H7 (cell line): ENCODE data around the gene GALNTL6. TPM values are rescaled to one million over a fixed set of nuclear protein-coding genes. Genes with fewer than 3 reads are reported as not detected.
"Not testable (repeated sequence)": the region's sequence is repeated elsewhere in the genome, so short reads cannot be mapped to it uniquely, and the experiment has no call there.

ENCODE experiments used
- DNase-seq: peaks from one replicate; pipeline ENCODE4 v3.0.0; 2012
- H3K27me3 ChIP-seq: 2 replicates; pipeline ENCODE4 v1.6.0; 2011; ENCODE audit warnings: mild to moderate bottlenecking, low read length; ENCODE audit not compliant: control insufficient read depth, insufficient read depth
- H3K36me3 ChIP-seq: replicated peaks from 2 replicates; pipeline ENCODE4 v1.5.1; 2011; ENCODE audit warnings: low read length; ENCODE audit not compliant: control insufficient read depth, insufficient read depth
- H3K4me3 ChIP-seq: 2 replicates; pipeline ENCODE4 v1.5.1; 2011; ENCODE audit warnings: low read depth, mild to moderate bottlenecking, control low read depth, low read length, moderate library complexity; ENCODE audit not compliant: insufficient read depth
- total RNA-seq: library from RNA; depleted of rRNA; stranded (reverse); fragments of >200 nt; shearing (Covaris generic); gene quantifications from 2 replicates; pipeline ENCODE4 v1.2.3, GENCODE V29; 2014

GALNTL6 gene
- total RNA-seq, 1 experiment from 2014 or later, result 0.24 TPM

GRCh38 chr4:172727631-172728030 lies 914.4 kb downstream of the GALNTL6 start:
- DNase-seq, result no peak
- no peaks in the 10 kb centered on the region; the same call in 1 of the 2 replicates for H3K27me3 ChIP-seq
- H3K36me3 ChIP-seq, result no peaks in the 10 kb centered on the region
- no peak overlapping the region for H3K4me3 ChIP-seq

- not testable (repeated sequence) for H3K4me3 ChIP-seq, DNase-seq, H3K27me3 ChIP-seq, H3K36me3 ChIP-seq
Measured at GRCh38 chr4:172733645-172734044, 920.4 kb downstream of the GALNTL6 start.

GRCh38 chr4:172734555-172734954 lies 921.4 kb downstream of the GALNTL6 start:
- no peaks in the 10 kb centered on the region for H3K27me3 ChIP-seq
- no peaks in the 10 kb centered on the region for H3K36me3 ChIP-seq
- DNase-seq, result no peak
- H3K4me3 ChIP-seq, result no peak overlapping the region

- DNase-seq, result no peak
- Histone ChIP-seq H3K4me3 (no peak overlapping the region), H3K27me3 (no peaks in the 10 kb centered on the region)
Measured at GRCh38 chr4:172736046-172736445, 922.8 kb downstream of the GALNTL6 start.

GRCh38 chr4:172740434-172740833 lies 927.2 kb downstream of the GALNTL6 start:
- H3K36me3 ChIP-seq, result no peaks in the 10 kb centered on the region
- DNase-seq, result no peak
- no peaks in the 10 kb centered on the region for H3K27me3 ChIP-seq
- H3K4me3 ChIP-seq, result no peak overlapping the region

More at GRCh38 chr4:172736046-172736445, 922.8 kb downstream of the GALNTL6 start:
- H3K36me3 ChIP-seq, result no peaks in the 10 kb centered on the region

- DNase-seq, result no peak
- no peak overlapping the region for H3K4me3 ChIP-seq
- no peaks in the 10 kb centered on the region for H3K27me3 ChIP-seq
- no peaks in the 10 kb centered on the region for H3K36me3 ChIP-seq
Measured at GRCh38 chr4:172750910-172751309, 937.7 kb downstream of the GALNTL6 start.

- no peaks in the 10 kb centered on the region for H3K36me3 ChIP-seq
- DNase-seq, result no peak
- no peaks in the 10 kb centered on the region for H3K27me3 ChIP-seq
- no peak overlapping the region for H3K4me3 ChIP-seq
Measured at GRCh38 chr4:172751550-172751949, 938.3 kb downstream of the GALNTL6 start.

GRCh38 chr4:172758586-172759340 lies 945.6 kb downstream of the GALNTL6 start:
- no peaks in the 10 kb centered on the region for H3K36me3 ChIP-seq
- H3K4me3 ChIP-seq, result no peak overlapping the region
- no peaks in the 10 kb centered on the region for H3K27me3 ChIP-seq
- DNase-seq, result no peak

GRCh38 chr4:172760512-172760911 lies 947.3 kb downstream of the GALNTL6 start:
- no peaks in the 10 kb centered on the region for H3K36me3 ChIP-seq
- no peak overlapping the region for H3K4me3 ChIP-seq
- DNase-seq, result no peak

GRCh38 chr4:172762895-172763294 lies 949.7 kb downstream of the GALNTL6 start:
- no peak for DNase-seq
- Histone ChIP-seq H3K27me3 (no peaks in the 10 kb centered on the region), H3K4me3 (no peak overlapping the region), H3K36me3 (no peaks in the 10 kb centered on the region)

More at GRCh38 chr4:172760512-172760911, 947.3 kb downstream of the GALNTL6 start:
- H3K27me3 ChIP-seq, result no peaks in the 10 kb centered on the region

GRCh38 chr4:172770787-172771186 lies 957.6 kb downstream of the GALNTL6 start:
- Histone ChIP-seq H3K27me3 (no peaks in the 10 kb centered on the region), H3K4me3 (no peak overlapping the region), H3K36me3 (no peaks in the 10 kb centered on the region)
- no peak for DNase-seq

- DNase-seq, result no peak
- Histone ChIP-seq H3K4me3 (no peak overlapping the region), H3K36me3 (no peaks in the 10 kb centered on the region), H3K27me3 (no peaks in the 10 kb centered on the region)
Measured at GRCh38 chr4:172772781-172773180, 959.6 kb downstream of the GALNTL6 start.

- no peak for DNase-seq
- H3K36me3 ChIP-seq, result no peaks in the 10 kb centered on the region
- H3K27me3 ChIP-seq, result no peaks in the 10 kb centered on the region
- no peak overlapping the region for H3K4me3 ChIP-seq
Measured at GRCh38 chr4:172776203-172776861, 963.1 kb downstream of the GALNTL6 start.

- Histone ChIP-seq H3K4me3 (no peak overlapping the region), H3K36me3 (no peaks in the 10 kb centered on the region), H3K27me3 (no peaks in the 10 kb centered on the region)
- DNase-seq, result no peak
Measured at GRCh38 chr4:172777729-172778431, 964.7 kb downstream of the GALNTL6 start.

- no peak for DNase-seq
- H3K4me3 ChIP-seq, result no peak overlapping the region
- H3K36me3 ChIP-seq, result no peaks in the 10 kb centered on the region
- no peaks in the 10 kb centered on the region for H3K27me3 ChIP-seq
Measured at GRCh38 chr4:172778583-172778982, 965.4 kb downstream of the GALNTL6 start.
